AG08395 (cell line): ENCODE data around the gene LINC01488.

Source experiments
- DNase-seq: peaks from one replicate; pipeline ENCODE4 v3.0.0; 2012; ENCODE audit warnings: mixed read lengths, low spot score

LINC01488 gene

DNA sequence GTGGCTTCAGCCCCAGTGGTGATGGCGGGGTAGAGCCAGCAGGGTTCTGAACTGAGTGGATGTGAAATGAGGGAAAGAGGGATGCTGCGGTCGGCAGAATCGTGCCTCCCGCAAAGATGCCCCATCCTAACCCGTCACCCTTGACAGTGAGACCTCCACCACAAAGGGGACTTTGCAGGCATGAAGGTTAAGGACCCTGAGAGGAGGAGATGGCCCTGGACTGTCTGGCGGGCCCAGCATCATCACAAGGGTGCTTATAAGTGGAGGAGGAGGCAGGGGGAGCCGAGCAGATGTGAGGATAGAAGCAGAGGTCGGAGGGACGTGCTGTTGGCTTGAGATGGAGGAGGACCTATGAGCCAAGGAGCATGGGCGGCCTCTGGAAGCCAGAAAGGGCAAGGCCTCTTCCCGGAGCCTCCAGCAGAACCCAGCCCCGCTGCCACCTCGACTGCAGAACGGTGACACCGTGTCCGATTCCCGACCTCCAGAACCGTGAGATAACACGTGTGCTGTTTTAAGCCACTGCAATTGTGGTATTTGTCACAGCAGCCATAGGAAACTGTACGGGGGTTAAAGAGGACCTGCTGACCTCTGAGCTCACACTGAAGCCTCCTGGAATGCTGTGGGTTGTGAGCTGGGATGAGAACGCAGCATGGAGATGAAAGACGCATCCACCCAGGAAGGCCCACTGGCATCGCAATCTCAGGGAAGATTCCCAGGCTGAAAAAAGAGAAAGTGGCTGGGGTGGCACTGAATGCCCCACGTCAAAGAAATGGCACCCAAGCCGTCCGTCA lies 10.9 kb downstream of the LINC01488 start:
- DNase-seq = no peak

DNA sequence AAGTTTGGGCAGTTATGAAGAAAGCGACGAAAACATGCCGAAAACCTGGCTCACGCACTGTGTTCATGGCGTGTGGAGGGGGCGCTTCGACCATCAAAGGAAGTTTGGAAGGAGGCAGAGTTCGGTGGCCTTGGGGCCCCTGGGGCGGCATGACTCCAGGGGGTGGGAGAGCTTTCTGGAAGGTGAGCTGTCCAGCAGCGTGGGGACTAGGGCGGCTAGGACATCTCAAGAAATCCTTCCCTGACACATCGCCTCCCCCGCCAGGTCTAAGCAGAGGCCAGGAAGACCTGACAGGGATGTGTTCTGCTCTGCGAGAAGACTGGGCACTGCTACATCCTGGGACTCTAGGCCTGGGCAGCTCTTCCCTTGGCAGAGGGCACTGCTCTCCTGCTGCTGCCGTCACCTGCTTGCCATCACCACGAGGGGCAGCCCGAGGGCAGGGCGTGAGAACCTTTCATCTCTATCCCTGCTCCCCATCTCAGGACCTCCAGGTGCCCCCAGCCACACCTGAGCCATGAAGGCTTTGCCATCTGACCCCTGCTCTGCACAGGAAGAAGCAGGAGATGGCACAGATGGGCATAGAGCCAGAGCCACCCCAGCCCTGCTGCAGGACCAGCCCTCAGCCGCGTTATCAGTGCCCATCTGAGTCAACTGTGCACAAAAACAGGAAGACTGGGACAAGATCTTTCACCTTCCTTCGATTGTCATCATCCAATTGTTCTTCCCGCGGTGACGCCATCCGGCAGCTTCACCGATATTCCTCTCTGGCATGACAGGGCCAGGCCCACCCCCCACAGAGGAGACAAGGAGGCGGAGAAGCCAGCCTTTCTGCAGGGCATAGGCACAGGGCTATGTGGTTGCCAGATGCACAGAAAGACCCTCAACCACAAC lies 12.7 kb downstream of the LINC01488 start:
- no peak for DNase-seq

DNA sequence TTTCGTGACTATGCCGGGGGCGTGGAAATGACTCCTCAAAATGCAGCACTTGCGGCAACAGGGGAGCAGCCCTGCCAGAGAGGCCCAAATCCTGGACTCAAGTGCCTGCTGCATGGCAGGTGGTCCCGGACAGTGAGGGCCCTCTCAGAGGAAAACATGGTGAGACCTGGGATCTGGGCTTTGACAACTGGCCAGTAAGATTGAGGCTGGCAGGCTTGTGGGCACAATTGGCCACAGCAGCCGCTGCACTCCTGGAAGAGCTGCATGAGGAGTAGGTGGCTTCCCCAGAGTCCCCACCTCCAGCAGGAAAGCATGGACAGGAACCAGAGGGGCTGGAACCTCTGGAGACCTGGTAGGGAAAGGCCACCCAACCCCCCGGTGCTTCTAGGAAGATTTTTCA lies 13.4 kb downstream of the LINC01488 start:
- no peak for DNase-seq

DNA sequence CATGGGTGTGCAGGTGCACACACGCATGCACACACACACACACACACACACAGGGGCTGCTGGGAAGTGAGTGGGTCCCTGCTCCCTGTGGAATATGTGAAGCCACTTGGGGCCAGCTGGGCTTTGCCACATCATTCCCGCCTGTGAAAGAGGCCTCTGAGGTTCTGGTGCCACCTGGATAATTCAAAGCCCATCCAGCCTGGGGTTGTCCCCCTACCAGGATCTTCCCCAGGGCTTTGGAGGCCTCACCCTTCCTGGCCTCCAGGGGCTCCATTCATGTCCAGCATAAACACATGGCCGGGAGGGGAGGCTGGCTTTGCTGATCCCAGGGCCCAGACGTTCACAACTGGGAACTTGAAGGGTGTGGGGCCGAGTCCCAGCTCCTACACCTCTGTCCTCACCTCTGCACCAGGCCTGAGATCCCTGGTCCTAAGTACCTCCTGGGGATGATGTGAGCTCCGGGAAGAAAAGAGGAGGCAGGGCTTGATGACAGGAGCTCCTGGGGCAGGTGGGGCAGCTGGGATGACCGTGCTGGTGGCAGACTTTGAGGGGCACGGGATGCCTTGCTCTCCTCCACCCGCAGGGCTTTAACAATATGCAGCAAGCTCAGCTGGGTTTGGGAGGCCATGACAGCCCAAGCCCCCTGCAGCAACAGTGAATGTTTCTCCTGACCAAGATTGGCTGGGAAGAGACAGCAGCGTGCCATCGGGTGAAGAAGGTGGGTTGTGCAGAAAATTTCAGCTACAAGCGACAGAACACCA lies 14.2 kb downstream of the LINC01488 start:
- no peak for DNase-seq

DNA sequence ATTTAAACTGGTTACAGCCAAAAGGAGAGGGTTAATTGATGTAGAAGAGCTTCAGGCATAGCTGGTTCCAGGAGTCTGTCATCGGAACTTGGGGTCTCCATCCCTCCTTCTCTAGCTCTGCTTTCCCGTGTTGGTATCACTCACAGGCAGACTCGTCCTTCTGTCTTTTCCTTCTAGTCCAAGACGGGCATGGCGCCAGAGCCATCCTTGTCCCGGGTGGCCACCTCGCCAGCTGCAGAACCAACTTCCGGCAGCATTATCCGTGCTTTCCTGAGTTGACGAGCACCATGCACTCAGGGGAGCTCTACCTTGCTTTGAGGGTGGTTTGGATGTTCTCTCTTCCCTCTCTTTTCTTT lies 14.7 kb downstream of the LINC01488 start:
- no peak for DNase-seq

DNA sequence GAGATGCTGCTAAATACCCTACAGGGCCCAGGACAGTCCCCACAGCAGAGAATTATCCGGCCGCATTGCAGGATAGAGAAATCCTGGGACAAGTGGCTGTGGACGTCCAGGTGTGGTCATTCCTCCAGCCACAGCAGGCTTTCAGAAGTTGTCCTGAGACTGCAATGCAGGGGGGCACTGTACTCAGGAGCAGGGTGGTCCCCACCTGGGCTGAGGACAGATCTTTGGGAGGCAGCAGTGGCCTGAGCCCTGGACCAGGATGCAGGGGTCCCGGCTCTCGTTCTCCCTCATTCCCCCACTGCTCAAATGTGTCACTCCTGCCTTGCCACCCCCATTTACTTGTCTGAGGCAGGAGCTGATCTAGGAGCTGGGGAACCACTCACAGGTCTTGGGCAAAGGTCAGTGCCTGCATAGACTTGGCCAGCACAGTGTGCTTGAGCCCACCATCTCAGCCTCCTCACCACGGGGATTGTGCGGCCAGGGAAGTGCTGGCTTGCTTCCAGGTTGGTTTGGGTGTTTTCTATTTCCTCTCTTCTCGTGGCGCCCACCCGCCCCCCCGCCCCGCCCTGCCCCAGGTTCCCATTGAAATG lies 15.3 kb downstream of the LINC01488 start:
- DNase-seq = no peak

DNA sequence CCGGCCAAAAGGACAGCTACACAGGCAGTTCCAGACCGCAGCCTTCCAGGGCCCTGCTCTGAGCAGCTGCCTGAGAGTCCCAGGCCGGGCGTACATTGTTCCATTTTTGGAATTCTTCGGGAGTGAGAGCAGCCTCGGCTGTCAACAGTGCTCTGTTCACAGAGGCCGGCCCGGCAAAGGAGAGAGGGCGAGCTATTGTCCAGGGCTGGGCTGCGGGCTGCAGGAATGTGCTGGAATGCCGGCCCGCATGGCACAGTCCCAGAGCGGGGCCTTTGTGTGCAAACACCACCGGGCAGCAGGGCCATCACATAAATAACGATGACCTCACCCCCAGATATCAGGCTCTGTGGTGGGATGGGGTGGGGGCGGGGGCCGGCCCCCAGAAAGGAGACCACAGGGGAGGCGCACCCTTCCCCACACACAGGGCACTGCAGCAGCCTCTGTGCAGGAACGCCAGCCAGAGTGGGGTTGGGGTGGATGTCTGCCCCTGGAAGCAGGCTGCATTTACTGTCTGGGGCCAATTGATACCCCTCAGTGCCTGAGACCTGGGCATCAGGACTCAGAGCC lies 15.8 kb downstream of the LINC01488 start:
- DNase-seq = peak; percentile 98

DNA sequence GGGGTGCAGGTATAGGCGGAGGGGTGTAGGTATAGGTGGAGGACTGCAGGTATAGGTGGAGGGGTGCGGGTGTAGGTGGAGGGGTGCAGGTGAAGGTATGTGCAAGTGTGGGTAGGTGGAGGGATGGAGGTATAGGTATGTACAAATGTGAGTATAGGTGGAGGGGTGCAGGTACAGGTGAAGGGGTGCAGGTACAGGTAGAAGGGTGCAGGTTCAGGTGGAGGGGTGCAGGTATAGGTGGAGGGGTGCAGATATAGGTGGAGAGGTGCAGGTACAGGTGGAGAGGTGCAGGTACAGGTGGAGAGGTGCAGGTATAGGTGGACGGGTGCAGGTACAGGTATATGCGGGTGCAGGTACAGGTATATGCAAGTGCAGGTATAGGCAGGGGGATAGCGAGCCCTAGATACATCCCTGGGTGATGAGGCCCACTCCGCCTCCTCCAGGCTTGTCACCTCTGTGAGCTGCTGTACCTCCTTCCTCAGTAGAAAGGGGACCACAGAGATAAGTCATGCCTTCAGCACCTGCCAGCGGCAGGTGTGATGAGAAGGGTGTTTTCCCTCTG lies 17.2 kb downstream of the LINC01488 start:
- DNase-seq = no peak

DNA sequence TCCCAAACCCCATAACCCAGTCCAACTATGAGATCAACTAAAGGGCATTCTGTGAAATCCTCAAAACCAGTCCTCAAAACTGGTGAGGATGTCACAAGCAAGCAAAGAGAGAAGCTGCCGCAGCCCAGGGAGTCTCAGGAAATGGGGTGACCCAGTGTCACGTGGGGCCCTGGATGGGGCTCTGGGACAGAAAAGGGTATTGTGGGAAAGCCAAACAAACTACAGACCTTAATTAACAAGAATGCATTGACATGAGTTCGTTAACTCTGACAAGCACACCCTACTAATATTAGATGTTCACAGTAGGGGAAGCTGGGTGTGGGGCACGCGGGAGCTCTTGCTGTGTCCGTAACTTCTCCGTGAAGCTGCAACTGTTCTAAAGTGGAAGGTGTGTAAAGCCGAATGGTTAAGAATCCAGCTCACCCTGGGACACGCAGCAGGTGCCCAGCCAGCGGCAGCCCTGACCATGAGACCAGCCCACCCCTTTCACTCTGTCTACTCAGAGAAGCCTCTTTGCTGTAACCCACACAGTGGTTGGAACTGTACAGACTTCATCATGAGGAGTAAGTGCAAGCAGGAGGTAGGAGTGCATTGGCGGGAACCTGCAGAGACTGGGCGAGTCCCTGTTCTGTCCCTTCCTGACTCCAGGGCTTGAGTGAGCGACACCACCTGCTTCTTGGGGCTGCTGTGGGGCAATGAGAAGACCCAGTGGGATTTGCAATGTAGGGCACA lies 17.9 kb downstream of the LINC01488 start:
- DNase-seq = no peak

DNA sequence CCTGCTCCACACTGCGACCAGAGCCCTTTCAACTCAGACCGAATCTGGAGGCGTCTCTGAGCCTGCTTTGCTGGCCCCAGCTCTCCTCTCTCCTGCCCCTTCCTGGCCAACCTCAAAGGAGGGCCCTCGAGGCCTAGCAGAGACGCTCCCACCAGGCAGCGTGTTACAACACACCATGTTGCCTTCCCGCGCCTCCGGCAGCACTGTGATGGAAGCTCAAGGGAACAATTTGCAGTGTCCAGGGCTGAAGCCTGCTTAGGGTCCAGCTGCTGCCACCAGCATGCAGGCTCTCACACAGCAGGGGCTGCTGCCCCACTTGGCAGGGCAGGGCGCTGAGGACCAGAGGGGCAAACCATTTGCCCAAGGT lies 18.4 kb downstream of the LINC01488 start:
- no peak for DNase-seq

DNA sequence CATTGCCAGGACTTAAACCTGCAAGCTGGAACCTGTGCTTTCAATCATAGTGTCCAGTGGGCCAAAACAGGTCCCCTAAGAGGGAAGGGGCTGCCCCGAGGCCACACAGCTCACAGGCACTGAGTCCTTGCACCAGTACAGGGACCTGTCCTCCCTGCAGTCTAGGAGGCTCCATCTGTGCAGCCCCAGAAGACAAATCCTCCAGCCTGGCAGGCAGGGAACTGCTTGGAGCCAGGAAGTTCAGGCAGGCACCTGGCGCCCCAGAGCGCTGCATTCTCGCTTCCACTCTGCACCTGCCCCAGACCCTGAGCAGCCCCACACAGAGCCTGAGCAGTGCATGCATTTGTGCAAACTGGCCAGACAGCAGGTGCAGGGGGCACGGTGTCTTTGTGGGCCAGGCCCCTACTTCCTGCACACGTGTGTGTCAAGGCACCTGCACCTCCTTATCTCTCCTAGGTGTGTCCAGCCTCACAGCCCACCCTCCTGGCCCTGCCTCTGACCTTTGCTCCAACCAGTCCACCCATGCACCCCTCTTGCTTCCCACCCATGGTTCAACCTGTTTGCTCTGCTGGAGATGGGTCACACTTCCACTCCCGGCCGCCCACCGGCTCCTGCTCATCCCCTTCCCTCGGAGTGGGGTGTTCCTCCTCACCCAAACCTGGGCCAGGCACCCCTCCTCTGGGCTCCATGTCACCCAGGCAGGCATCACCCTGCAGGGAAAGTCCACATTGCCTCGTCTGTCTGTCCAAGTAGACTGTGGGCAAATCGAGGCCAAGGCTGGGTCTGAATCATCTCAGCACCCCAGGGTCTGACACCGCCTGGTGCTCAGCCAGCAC lies 19.0 kb downstream of the LINC01488 start:
- no peak for DNase-seq

DNA sequence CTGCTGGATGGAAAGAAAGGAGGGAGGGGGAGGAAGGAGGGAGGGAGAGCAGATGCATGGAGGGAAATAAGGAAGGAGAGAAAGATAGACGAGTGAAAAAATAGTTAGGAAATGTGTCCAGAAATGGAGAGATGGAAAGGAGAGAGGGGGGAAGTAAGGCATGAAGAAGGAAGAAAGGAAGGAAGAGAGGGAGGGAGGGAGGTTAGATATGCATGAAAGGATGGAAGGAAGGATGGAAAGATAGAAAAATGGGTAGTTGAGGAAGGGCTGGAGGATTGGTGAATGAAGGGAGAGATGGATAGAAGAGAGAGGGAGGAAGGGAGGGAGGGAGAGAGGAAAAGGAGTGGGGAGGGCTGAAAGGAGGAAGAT lies 19.6 kb downstream of the LINC01488 start:
- no peak for DNase-seq

DNA sequence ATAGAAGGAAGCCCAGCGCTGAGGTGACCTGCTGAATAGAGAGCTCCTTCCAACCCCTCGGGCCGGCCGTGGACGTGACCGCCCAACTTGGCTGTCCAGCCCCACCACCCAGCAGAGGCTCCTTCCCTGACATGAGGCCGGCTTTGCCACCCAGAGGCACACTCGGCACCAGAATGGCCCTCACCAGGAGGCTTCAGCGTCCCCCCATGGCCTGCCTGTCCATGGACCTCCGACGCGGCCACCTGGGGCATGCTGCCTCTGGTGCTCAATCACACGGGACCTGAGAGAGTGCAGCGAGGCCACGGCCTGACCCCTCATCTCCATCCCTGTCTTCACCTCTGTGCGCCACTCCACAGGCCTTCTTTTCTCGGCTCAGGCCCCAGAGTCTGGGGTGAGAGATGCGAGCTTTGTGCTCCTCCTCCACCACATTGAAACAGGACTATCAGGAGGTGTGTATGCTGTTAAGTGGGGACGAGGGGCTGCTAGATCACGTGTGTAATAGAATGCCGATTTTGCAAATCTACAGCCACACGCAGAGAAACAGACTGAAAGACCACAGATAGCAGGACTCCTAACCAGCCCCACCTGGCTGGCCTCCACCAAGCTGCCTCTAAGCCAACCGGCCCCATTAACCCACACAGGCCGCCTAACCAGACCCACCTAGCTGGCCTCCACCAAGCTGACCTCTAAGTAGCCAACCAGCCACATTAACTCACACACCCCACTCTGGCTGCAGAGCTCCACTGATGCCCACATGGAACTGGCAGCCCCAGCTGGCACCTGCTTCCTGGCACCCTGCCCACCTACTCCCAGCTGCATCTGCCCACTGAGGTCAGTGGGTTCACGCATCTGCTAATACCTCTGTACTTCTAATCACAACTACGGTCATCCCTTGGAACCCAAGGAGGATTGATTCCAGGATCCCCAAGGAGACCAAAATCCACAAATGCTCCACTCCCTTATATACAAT lies 20.7 kb downstream of the LINC01488 start:
- DNase-seq = no peak

DNA sequence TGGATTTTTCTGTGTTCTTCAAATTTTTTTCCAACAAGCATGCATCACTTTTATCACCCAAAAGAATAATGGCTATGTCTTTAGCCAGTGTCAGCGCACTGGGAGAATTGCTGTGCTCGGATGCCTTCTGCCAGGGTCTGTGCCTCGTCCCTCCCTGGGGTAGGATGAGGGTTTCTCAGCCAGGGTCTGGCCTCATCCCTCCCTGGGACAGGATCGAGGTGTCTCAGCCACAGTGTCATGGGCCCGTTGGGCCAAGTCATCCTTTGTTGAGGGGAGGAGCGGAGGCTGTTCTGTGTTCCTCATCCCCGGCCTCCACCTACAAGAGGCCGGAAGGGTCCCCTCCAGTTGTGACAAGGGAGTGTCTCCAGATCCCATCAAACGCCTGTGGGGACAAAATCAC lies 22.7 kb downstream of the LINC01488 start:
- no peak for DNase-seq

DNA sequence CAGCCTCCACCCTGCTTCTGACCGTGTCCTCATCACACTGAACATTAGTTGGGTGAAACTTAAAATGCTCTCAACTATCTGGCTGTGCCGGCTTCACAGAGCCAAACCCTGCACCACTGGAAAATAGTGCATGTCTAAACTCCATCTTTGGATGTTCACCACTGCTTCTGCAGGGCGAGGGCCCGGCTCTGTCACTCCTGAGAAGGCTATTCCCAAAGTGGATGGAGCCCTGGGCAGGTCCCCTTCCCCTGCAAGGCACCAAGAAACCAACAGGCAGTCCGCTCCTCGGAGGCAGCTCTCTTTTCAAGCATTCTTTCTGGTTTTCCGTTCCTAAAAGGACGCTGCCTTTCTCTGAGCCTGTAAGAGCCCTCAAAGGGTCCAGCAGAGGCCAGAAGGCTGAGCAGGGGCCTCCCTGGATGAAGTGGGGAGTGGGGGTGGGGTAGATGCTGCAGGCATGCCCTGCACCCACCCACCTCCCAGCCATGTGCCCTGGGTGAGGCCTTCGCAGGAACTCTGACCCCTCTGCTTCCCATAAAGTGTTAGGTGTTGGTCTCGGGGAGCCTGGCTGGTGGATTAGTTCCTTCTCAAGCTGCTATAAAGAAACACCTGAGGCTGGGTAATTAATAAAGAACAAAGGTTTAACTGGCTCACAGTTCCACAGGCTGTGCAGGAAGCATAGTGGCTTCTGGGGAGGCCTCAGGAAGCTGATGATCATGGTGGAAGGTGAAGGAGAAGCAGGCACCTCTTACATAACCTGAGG lies 23.3 kb downstream of the LINC01488 start:
- DNase-seq = no peak

DNA sequence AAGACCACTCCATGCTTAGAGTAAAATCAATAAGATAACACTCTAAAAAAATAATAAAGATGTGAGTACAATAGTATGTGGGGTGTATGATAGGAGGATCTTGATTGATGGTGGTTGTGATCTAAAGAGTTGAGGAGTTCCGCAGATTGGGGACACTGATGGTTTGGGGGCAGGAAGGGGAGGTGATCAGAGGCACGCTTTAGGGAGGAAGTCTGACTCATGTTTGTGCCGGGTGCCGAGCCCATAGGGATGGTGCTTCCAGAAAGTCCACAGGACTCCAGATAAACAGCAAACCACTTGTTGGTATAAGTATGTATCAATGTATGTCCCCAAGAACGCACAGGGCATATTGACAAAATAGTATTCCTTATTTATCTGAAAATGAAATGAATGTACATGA lies 27.5 kb downstream of the LINC01488 start:
- DNase-seq = no peak

DNA sequence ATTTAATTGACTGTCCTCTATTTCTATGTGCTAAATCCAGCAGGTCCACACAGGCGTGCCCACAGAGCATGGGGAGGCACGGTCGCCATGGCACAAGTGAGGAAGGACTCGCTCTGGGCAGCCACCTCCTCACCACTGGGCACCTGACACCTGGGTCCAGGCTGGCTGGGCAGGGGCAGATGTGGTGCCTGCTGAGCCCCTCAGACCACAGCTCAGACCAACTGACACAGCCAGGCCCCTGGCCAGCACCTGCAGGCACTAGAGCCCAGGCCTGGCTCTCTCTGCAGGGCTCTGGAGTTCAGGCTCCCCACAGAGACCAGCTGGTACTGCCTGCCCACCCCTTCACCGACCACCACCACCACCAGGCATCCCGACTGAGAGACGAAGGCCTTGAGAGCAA lies 27.9 kb downstream of the LINC01488 start:
- no peak for DNase-seq

DNA sequence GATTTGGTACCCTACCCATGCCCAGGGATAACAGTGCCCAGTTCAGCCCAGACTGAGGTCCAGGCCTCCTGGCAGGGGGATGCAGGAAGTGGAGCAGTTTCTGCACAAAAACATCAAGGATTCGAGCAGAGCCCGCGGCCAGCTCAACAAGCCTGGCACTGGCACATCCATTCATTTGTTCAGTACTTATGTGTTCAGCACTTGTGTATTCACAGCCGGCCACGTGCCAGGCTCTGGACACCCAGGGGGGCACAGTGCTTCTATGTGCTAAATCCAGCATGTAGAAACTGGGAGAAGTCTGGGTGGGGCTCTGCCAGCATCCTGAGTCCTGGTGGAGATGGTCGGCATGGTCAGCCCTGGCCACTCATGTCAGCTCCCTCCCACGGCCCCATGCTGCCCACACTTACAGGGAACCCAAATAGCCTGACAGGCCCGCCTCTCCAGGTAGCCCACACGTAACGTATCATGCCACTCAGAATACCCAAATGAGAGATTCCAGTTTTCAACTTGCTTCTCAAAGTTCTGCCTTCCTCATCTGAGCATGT lies 28.5 kb downstream of the LINC01488 start:
- DNase-seq = no peak
